Ammon's horn (tissue), 1 donor: ENCODE measurements around the gene GOLGA8J.
"Not testable (repeated sequence)": the region's sequence is repeated elsewhere in the genome, so short reads cannot be mapped to it uniquely, and the experiment has no call there.

Source experiments
- DNase-seq: peaks from one replicate; pipeline ENCODE4 v3.0.0-alpha.2; 2016; ENCODE audit warnings: low spot score

The GOLGA8J gene

GRCh38 chr15:30080816-30081215 is 1.9 kb upstream of the GOLGA8J start:
- DNase-seq: not testable (repeated sequence)

- DNase-seq: not testable (repeated sequence)
Observed at GRCh38 chr15:30097827-30098226, 15.1 kb downstream of the GOLGA8J start.

GRCh38 chr15:30102890-30103289 is 20.1 kb downstream of the GOLGA8J start:
- DNase-seq: not testable (repeated sequence)

- not testable (repeated sequence) for DNase-seq
Observed at GRCh38 chr15:30103941-30104507, 21.3 kb downstream of the GOLGA8J start.

- DNase-seq: not testable (repeated sequence)
Observed at GRCh38 chr15:30110591-30110990, 27.8 kb downstream of the GOLGA8J start.

GRCh38 chr15:30130066-30130465 is 47.3 kb downstream of the GOLGA8J start:
- peak; percentile 0 for DNase-seq

GRCh38 chr15:30134751-30135150 is 52.0 kb downstream of the GOLGA8J start, which contains the start of gene GOLGA8T:
Gene GOLGA8T, plus strand, starts transcription at chr15:30135051. Its CDS starts 98 bp downstream, at chr15:30135149.
- DNase-seq: not testable (repeated sequence)
